Measurements from ENCODE around the gene SLC25A21. TPM values are rescaled to one million over a fixed set of nuclear protein-coding genes. Genes with fewer than 3 reads are reported as not detected.

The SLC25A21 gene
- total and polyA plus RNA-seq, 9 donors: 0.85 to 3.3 (median 1.1) TPM

GRCh38 chr14:36791402-36791801, 381.0 kb downstream of the SLC25A21 start:
- Histone ChIP-seq H3K27ac (ENCODE audit: low read length) (no peak overlapping the region), H3K36me3 (ENCODE audit: control insufficient read depth, insufficient read depth, low read length) (no peaks in the 10 kb centered on the region), H3K9me3 (replicated peaks; ENCODE audit: control insufficient read depth, low read depth, low read length) (no peaks in the 10 kb centered on the region), H3K4me1 (ENCODE audit: control insufficient read depth, insufficient read depth, low read length) (no peaks in the 10 kb centered on the region), H3K27me3 (ENCODE audit: control insufficient read depth, insufficient read depth, low read length) (no peaks in the 10 kb centered on the region), H3K4me3 (ENCODE audit: low read length) (no peak overlapping the region)
- WGBS (ENCODE audit: insufficient coverage): no CpG with 5 or more reads among the region's 1 CpG
- no peak for DNase-seq

- H3K9me3 ChIP-seq (replicated peaks; ENCODE audit: control insufficient read depth, low read depth, low read length): no peaks in the 10 kb centered on the region
- no CpG with 5 or more reads among the region's 1 CpG for WGBS (ENCODE audit: insufficient coverage)
- no peak overlapping the region for H3K4me3 ChIP-seq (ENCODE audit: low read length)
- no peak for DNase-seq
- H3K27me3 ChIP-seq (ENCODE audit: control insufficient read depth, insufficient read depth, low read length): no peaks in the 10 kb centered on the region
- H3K4me1 ChIP-seq (ENCODE audit: control insufficient read depth, insufficient read depth, low read length): no peaks in the 10 kb centered on the region
- H3K36me3 ChIP-seq (ENCODE audit: control insufficient read depth, insufficient read depth, low read length): no peaks in the 10 kb centered on the region
- H3K27ac ChIP-seq (ENCODE audit: low read length): no peak overlapping the region
Observed at GRCh38 chr14:36785511-36785910, 386.9 kb downstream of the SLC25A21 start.

- no peak overlapping the region for H3K27ac ChIP-seq (ENCODE audit: low read length)
- H3K9me3 ChIP-seq (replicated peaks; ENCODE audit: control insufficient read depth, low read depth, low read length): no peaks in the 10 kb centered on the region
- H3K36me3 ChIP-seq (ENCODE audit: control insufficient read depth, insufficient read depth, low read length): no peaks in the 10 kb centered on the region
- no peaks in the 10 kb centered on the region for H3K4me1 ChIP-seq (ENCODE audit: control insufficient read depth, insufficient read depth, low read length)
- H3K4me3 ChIP-seq (ENCODE audit: low read length): no peak overlapping the region
- WGBS (ENCODE audit: insufficient coverage): no CpG with 5 or more reads among the region's 1 CpG
- DNase-seq: no peak
- no peaks in the 10 kb centered on the region for H3K27me3 ChIP-seq (ENCODE audit: control insufficient read depth, insufficient read depth, low read length)
Observed at GRCh38 chr14:36784541-36784940, 387.9 kb downstream of the SLC25A21 start.

- WGBS (ENCODE audit: insufficient coverage): no CpG with 5 or more reads among the region's 2 CpGs
- Histone ChIP-seq H3K9me3 (replicated peaks; ENCODE audit: control insufficient read depth, low read depth, low read length) (no peaks in the 10 kb centered on the region), H3K4me3 (ENCODE audit: low read length) (no peak overlapping the region), H3K36me3 (ENCODE audit: control insufficient read depth, insufficient read depth, low read length) (no peaks in the 10 kb centered on the region), H3K27ac (ENCODE audit: low read length) (no peak overlapping the region), H3K4me1 (ENCODE audit: control insufficient read depth, insufficient read depth, low read length) (no peaks in the 10 kb centered on the region), H3K27me3 (ENCODE audit: control insufficient read depth, insufficient read depth, low read length) (no peaks in the 10 kb centered on the region)
- no peak for DNase-seq
Observed at GRCh38 chr14:36781897-36782296, 390.5 kb downstream of the SLC25A21 start.

DNA sequence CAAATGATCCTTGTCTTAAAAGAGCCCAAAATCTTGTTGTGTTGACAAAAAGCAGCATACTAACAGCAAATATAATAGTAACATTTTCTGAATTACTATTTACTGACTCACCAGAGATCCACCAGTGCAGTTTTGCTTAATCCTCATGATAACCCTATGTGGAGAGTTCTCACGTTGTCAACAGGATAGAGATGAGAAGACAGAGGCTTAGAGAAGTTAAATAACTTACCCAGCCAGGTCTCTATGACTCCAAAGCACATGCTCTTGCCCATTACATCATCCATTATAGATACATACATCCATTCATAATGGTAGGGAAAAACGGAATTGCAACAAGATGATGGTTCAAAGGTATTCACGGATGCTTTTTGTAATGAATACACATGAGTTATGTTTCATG, 398.8 kb downstream of the SLC25A21 start:
- H3K4me3 ChIP-seq (ENCODE audit: low read length): no peak overlapping the region
- DNase-seq: no peak
- H3K9me3 ChIP-seq (replicated peaks; ENCODE audit: control insufficient read depth, low read depth, low read length): no peaks in the 10 kb centered on the region
- no CpG with 5 or more reads among the region's 3 CpGs for WGBS (ENCODE audit: insufficient coverage)
- no peaks in the 10 kb centered on the region for H3K4me1 ChIP-seq (ENCODE audit: control insufficient read depth, insufficient read depth, low read length)
- no peak overlapping the region for H3K27ac ChIP-seq (ENCODE audit: low read length)
- no peaks in the 10 kb centered on the region for H3K27me3 ChIP-seq (ENCODE audit: control insufficient read depth, insufficient read depth, low read length)
- no peaks in the 10 kb centered on the region for H3K36me3 ChIP-seq (ENCODE audit: control insufficient read depth, insufficient read depth, low read length)

GRCh38 chr14:36773136-36773540, 399.3 kb downstream of the SLC25A21 start:
- Histone ChIP-seq H3K27ac (ENCODE audit: low read length) (no peak overlapping the region), H3K27me3 (ENCODE audit: control insufficient read depth, insufficient read depth, low read length) (no peaks in the 10 kb centered on the region), H3K9me3 (replicated peaks; ENCODE audit: control insufficient read depth, low read depth, low read length) (no peaks in the 10 kb centered on the region), H3K4me3 (ENCODE audit: low read length) (no peak overlapping the region), H3K4me1 (ENCODE audit: control insufficient read depth, insufficient read depth, low read length) (no peaks in the 10 kb centered on the region), H3K36me3 (ENCODE audit: control insufficient read depth, insufficient read depth, low read length) (no peaks in the 10 kb centered on the region)
- WGBS (ENCODE audit: insufficient coverage): no CpG with 5 or more reads among the region's 3 CpGs
- DNase-seq: no peak

DNA sequence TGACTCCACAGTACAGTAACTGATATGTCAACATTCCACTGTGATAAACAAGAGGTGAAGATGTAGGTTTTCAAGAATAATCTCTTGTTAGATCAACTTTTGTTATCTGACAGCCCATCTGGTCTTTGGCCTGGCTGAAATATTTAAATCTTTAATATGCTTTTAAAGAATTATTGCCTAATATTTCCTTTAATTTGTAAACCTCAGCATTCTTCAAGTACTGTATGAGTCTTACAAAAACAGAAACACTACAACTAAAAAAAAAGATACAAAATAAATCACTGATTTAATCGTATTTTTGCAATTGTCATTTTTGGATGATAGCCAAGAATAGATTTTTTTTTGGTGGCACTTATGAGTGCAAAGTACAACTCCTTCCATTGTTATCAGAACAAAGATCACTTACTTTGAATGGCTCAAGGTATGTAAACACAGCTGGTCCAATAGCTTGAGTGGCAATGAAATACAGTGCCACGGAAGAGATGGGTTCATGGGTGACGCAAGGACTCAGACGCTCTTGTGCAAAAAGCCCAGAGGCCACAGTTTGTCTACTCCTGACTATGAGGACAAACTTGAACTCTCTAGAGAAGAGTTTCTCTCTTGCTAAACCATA, 401.3 kb downstream of the SLC25A21 start:
- Histone ChIP-seq H3K27me3 (ENCODE audit: control insufficient read depth, insufficient read depth, low read length) (no peaks in the 10 kb centered on the region), H3K4me3 (ENCODE audit: low read length) (no peak overlapping the region), H3K4me1 (ENCODE audit: control insufficient read depth, insufficient read depth, low read length) (peaks cover 3% of the 10 kb centered on the region), H3K36me3 (ENCODE audit: control insufficient read depth, insufficient read depth, low read length) (no peaks in the 10 kb centered on the region), H3K9me3 (replicated peaks; ENCODE audit: control insufficient read depth, low read depth, low read length) (no peaks in the 10 kb centered on the region), H3K27ac (ENCODE audit: low read length) (no peak overlapping the region)
- no CpG with 5 or more reads among the region's 4 CpGs for WGBS (ENCODE audit: insufficient coverage)
- DNase-seq: no peak

- Histone ChIP-seq H3K36me3 (ENCODE audit: control insufficient read depth, insufficient read depth, low read length) (no peaks in the 10 kb centered on the region), H3K4me1 (ENCODE audit: control insufficient read depth, insufficient read depth, low read length) (peaks cover 3% of the 10 kb centered on the region), H3K27ac (ENCODE audit: low read length) (no peak overlapping the region), H3K9me3 (replicated peaks; ENCODE audit: control insufficient read depth, low read depth, low read length) (no peaks in the 10 kb centered on the region), H3K27me3 (ENCODE audit: control insufficient read depth, insufficient read depth, low read length) (no peaks in the 10 kb centered on the region), H3K4me3 (ENCODE audit: low read length) (no peak overlapping the region)
- WGBS (ENCODE audit: insufficient coverage): 75% methylated on average over 1 of the region's 4 CpGs
- DNase-seq: no peak
Observed at GRCh38 chr14:36768638-36769337, 403.6 kb downstream of the SLC25A21 start.

- no peak overlapping the region for H3K4me3 ChIP-seq (ENCODE audit: low read length)
- 32% methylated on average over 6 of the region's 7 CpGs for WGBS (ENCODE audit: insufficient coverage)
- peaks cover 3% of the 10 kb centered on the region for H3K4me1 ChIP-seq (ENCODE audit: control insufficient read depth, insufficient read depth, low read length)
- H3K9me3 ChIP-seq (replicated peaks; ENCODE audit: control insufficient read depth, low read depth, low read length): no peaks in the 10 kb centered on the region
- H3K36me3 ChIP-seq (ENCODE audit: control insufficient read depth, insufficient read depth, low read length): no peaks in the 10 kb centered on the region
- H3K27me3 ChIP-seq (ENCODE audit: control insufficient read depth, insufficient read depth, low read length): no peaks in the 10 kb centered on the region
- peak; percentile 15 for DNase-seq
- H3K27ac ChIP-seq (ENCODE audit: low read length): no peak overlapping the region
Observed at GRCh38 chr14:36767603-36768281, 404.7 kb downstream of the SLC25A21 start.

- no peaks in the 10 kb centered on the region for H3K36me3 ChIP-seq (ENCODE audit: control insufficient read depth, insufficient read depth, low read length)
- H3K27me3 ChIP-seq (ENCODE audit: control insufficient read depth, insufficient read depth, low read length): no peaks in the 10 kb centered on the region
- H3K9me3 ChIP-seq (replicated peaks; ENCODE audit: control insufficient read depth, low read depth, low read length): no peaks in the 10 kb centered on the region
- H3K4me3 ChIP-seq (ENCODE audit: low read length): no peak overlapping the region
- peaks cover 3% of the 10 kb centered on the region for H3K4me1 ChIP-seq (ENCODE audit: control insufficient read depth, insufficient read depth, low read length)
- WGBS (ENCODE audit: insufficient coverage): no CpG with 5 or more reads among the region's 2 CpGs
- DNase-seq: no peak
- H3K27ac ChIP-seq (ENCODE audit: low read length): no peak overlapping the region
Observed at GRCh38 chr14:36766974-36767373, 405.4 kb downstream of the SLC25A21 start.

Measured in muscle of leg (tissue), 11 donors.